Measurements from ENCODE around the gene DYNLT1.
"Not testable (repeated sequence)": the region's sequence is repeated elsewhere in the genome, so short reads cannot be mapped to it uniquely, and the experiment has no call there.

Gene DYNLT1

GRCh38 chr6:158660333-158660754, 15.8 kb upstream of the DYNLT1 start:
- TF ChIP-seq CTCF (IDR thresholded peaks at IDR 0.05; ENCODE audit: poor library complexity, severe bottlenecking) = peak; percentile 65
- no peaks in the 10 kb centered on the region for H3K27me3 ChIP-seq (ENCODE audit: insufficient read depth, poor library complexity, severe bottlenecking)

DNA sequence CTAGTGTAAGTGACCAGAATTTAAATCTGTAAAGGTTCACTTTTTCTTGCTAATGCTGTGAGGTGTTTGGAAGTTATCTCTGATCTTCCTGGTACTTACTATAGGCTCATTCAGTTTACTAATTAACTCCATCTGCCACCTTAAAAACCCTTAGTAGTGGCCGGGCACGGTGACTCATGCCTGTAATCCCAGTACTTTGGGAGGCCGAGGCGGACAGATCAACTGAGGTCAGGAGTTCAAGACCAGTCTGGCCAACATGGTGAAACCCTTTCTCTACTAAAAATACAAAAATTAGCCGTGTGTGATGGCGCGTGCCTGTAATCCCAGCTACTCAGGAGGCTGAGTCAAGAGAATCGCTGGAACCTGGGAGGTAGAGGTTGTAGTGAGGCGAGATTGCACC, 12.4 kb upstream of the DYNLT1 start:
- ATAC-seq (ENCODE audit: low read depth); H3K4me3 ChIP-seq (ENCODE audit: severe bottlenecking); H3K27me3 ChIP-seq (ENCODE audit: insufficient read depth, poor library complexity, severe bottlenecking); H3K9me3 ChIP-seq (ENCODE audit: severe bottlenecking); H3K36me3 ChIP-seq (ENCODE audit: low read depth); H3K27ac ChIP-seq (ENCODE audit: poor library complexity, severe bottlenecking); DNase-seq (ENCODE audit: low spot score): not testable (repeated sequence)
- H3K4me1 ChIP-seq (ENCODE audit: insufficient read depth, poor library complexity, severe bottlenecking) = peaks cover 16% of the 10 kb centered on the region

More at GRCh38 chr6:158660333-158660754, 15.8 kb upstream of the DYNLT1 start:
- H3K4me3 ChIP-seq (ENCODE audit: severe bottlenecking) = no peak overlapping the region
- H3K27ac ChIP-seq (ENCODE audit: poor library complexity, severe bottlenecking) = no peak overlapping the region
- peaks cover 7% of the 10 kb centered on the region for H3K4me1 ChIP-seq (ENCODE audit: insufficient read depth, poor library complexity, severe bottlenecking)
- DNase-seq (ENCODE audit: low spot score) (no peak), ATAC-seq (ENCODE audit: low read depth) (peak; percentile 41; the same call in 2 of the 3 replicates)
- H3K36me3 ChIP-seq (ENCODE audit: low read depth) = no peaks in the 10 kb centered on the region
- no peaks in the 10 kb centered on the region for H3K9me3 ChIP-seq (ENCODE audit: severe bottlenecking)

GRCh38 chr6:158655569-158656450, 11.3 kb upstream of the DYNLT1 start:
- no peak overlapping the region for H3K4me3 ChIP-seq (ENCODE audit: severe bottlenecking)
- peaks cover 16% of the 10 kb centered on the region for H3K4me1 ChIP-seq (ENCODE audit: insufficient read depth, poor library complexity, severe bottlenecking)
- H3K9me3 ChIP-seq (ENCODE audit: severe bottlenecking) = no peaks in the 10 kb centered on the region
- H3K36me3 ChIP-seq (ENCODE audit: low read depth) = no peaks in the 10 kb centered on the region
- ATAC-seq (ENCODE audit: low read depth) (peak; percentile 25; the same call in 2 of the 3 replicates), DNase-seq (ENCODE audit: low spot score) (no peak)
- TF ChIP-seq CTCF (IDR thresholded peaks at IDR 0.05; ENCODE audit: poor library complexity, severe bottlenecking) = no peak
- H3K27ac ChIP-seq (ENCODE audit: poor library complexity, severe bottlenecking) = peak overlapping the region; percentile 48
- no peaks in the 10 kb centered on the region for H3K27me3 ChIP-seq (ENCODE audit: insufficient read depth, poor library complexity, severe bottlenecking)

- DNase-seq (ENCODE audit: low spot score) (no peak), ATAC-seq (ENCODE audit: low read depth) (peak; percentile 70)
- peak; percentile 14 for TF ChIP-seq CTCF (IDR thresholded peaks at IDR 0.05; ENCODE audit: poor library complexity, severe bottlenecking)
- Histone ChIP-seq H3K36me3 (ENCODE audit: low read depth) (no peaks in the 10 kb centered on the region), H3K9me3 (ENCODE audit: severe bottlenecking) (no peaks in the 10 kb centered on the region), H3K4me3 (ENCODE audit: severe bottlenecking) (no peak overlapping the region), H3K27ac (ENCODE audit: poor library complexity, severe bottlenecking) (peak overlapping the region; percentile 48), H3K4me1 (ENCODE audit: insufficient read depth, poor library complexity, severe bottlenecking) (peaks cover 16% of the 10 kb centered on the region), H3K27me3 (ENCODE audit: insufficient read depth, poor library complexity, severe bottlenecking) (no peaks in the 10 kb centered on the region)
These were observed 10.5 kb upstream of the DYNLT1 start for GRCh38 chr6:158654960-158655489.

GRCh38 chr6:158654498-158654897, 10.0 kb upstream of the DYNLT1 start:
- DNase-seq (ENCODE audit: low spot score) = no peak
- peaks cover 16% of the 10 kb centered on the region for H3K4me1 ChIP-seq (ENCODE audit: insufficient read depth, poor library complexity, severe bottlenecking)
- no peak for TF ChIP-seq CTCF (IDR thresholded peaks at IDR 0.05; ENCODE audit: poor library complexity, severe bottlenecking)
- no peaks in the 10 kb centered on the region for H3K9me3 ChIP-seq (ENCODE audit: severe bottlenecking)
- no peaks in the 10 kb centered on the region for H3K36me3 ChIP-seq (ENCODE audit: low read depth)
- H3K4me3 ChIP-seq (ENCODE audit: severe bottlenecking) = no peak overlapping the region
- ATAC-seq (ENCODE audit: low read depth) = peak; percentile 49; the same call in 2 of the 3 replicates
- H3K27ac ChIP-seq (ENCODE audit: poor library complexity, severe bottlenecking) = peak overlapping the region; percentile 48
- H3K27me3 ChIP-seq (ENCODE audit: insufficient read depth, poor library complexity, severe bottlenecking) = no peaks in the 10 kb centered on the region

All from RWPE2 (cell line).